GM21825 (cell line): ENCODE results near the gene PACS1.
"Not testable (repeated sequence)": the region's sequence is repeated elsewhere in the genome, so short reads cannot be mapped to it uniquely, and the experiment has no call there.

Experiments used
- ATAC-seq: cut with Tn5 transposase; IDR thresholded peaks from one replicate; pipeline ENCODE4 v1.9.1; 2021; ENCODE audit warnings: mild to moderate bottlenecking, moderate library complexity; ENCODE audit not compliant: unreplicated experiment

The PACS1 gene

GRCh38 chr11:66242095-66242765, 172.2 kb downstream of the PACS1 start:
- no peak for ATAC-seq

GRCh38 chr11:66243782-66244535, 173.9 kb downstream of the PACS1 start:
- ATAC-seq: no peak

GRCh38 chr11:66247295-66247694, 177.2 kb downstream of the PACS1 start:
- no peak for ATAC-seq

GRCh38 chr11:66247801-66248200, 177.7 kb downstream of the PACS1 start:
- no peak for ATAC-seq

- ATAC-seq: no peak
Measured at GRCh38 chr11:66248903-66249302, 178.8 kb downstream of the PACS1 start.

GRCh38 chr11:66251809-66252208, 181.7 kb downstream of the PACS1 start:
- ATAC-seq: no peak

- ATAC-seq: not testable (repeated sequence)
Measured at GRCh38 chr11:66253081-66253480, 183.0 kb downstream of the PACS1 start.

GRCh38 chr11:66258473-66258893, 188.4 kb downstream of the PACS1 start:
- ATAC-seq: no peak

- ATAC-seq: no peak
Measured at GRCh38 chr11:66259225-66259624, 189.2 kb downstream of the PACS1 start.

GRCh38 chr11:66259956-66260355, 189.9 kb downstream of the PACS1 start:
- no peak for ATAC-seq

GRCh38 chr11:66261578-66261977, 191.5 kb downstream of the PACS1 start:
- no peak for ATAC-seq

GRCh38 chr11:66262191-66262590, 192.1 kb downstream of the PACS1 start:
- no peak for ATAC-seq

- ATAC-seq: no peak
Measured at GRCh38 chr11:66262696-66263095, 192.6 kb downstream of the PACS1 start.

- no peak for ATAC-seq
Measured at GRCh38 chr11:66263231-66263630, 193.2 kb downstream of the PACS1 start.

GRCh38 chr11:66263785-66264184, 193.7 kb downstream of the PACS1 start:
- no peak for ATAC-seq

GRCh38 chr11:66264383-66264782, 194.3 kb downstream of the PACS1 start:
- ATAC-seq: no peak

GRCh38 chr11:66264914-66265313, 194.8 kb downstream of the PACS1 start:
- ATAC-seq: no peak

- ATAC-seq: no peak
Measured at GRCh38 chr11:66265531-66266377, 195.7 kb downstream of the PACS1 start.

GRCh38 chr11:66266378-66267038, 196.4 kb downstream of the PACS1 start:
- ATAC-seq: no peak

GRCh38 chr11:66267039-66267378, 196.9 kb downstream of the PACS1 start:
- no peak for ATAC-seq
